Measurements from ENCODE around the gene SGMS1. TPM values are rescaled to one million over a fixed set of nuclear protein-coding genes. Genes with fewer than 3 reads are reported as not detected.

Gene SGMS1
- total RNA-seq, 1 donor from 2014 or later = 128 TPM

DNA sequence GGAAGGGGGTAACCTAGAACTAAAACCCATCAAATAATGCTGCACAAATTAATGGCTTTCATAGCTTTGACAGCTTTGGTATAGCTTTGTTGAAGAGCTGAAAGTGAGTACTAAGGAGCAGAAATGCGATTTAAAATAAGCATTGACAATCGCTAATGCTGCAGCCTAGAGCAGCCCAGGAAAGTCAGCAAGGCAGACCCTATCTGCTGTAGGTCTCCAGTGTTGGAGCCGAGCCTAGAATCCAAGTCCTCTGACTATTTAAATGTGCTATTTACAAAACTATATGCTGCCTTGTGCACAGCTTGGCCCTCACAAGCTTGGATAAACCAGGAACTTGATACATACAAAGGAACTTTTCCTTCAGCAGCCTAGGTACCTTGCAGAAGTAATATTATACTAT, 307.6 kb downstream of the SGMS1 start:
- TF ChIP-seq, protein P1, sequence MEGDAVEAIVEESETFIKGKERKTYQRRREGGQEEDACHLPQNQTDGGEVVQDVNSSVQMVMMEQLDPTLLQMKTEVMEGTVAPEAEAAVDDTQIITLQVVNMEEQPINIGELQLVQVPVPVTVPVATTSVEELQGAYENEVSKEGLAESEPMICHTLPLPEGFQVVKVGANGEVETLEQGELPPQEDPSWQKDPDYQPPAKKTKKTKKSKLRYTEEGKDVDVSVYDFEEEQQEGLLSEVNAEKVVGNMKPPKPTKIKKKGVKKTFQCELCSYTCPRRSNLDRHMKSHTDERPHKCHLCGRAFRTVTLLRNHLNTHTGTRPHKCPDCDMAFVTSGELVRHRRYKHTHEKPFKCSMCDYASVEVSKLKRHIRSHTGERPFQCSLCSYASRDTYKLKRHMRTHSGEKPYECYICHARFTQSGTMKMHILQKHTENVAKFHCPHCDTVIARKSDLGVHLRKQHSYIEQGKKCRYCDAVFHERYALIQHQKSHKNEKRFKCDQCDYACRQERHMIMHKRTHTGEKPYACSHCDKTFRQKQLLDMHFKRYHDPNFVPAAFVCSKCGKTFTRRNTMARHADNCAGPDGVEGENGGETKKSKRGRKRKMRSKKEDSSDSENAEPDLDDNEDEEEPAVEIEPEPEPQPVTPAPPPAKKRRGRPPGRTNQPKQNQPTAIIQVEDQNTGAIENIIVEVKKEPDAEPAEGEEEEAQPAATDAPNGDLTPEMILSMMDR (IDR thresholded peaks at IDR 0.05) = no peak
- no peak for DNase-seq (ENCODE audit: low spot score in 2 of 2)
- no peak overlapping the region for H3K4me3 ChIP-seq
- intact Hi-C loops (cut with DNase I) = no loop called here
- H3K4me1 ChIP-seq = peaks cover 3 to 9% of the 10 kb centered on the region in 2 donors
- H3K27ac ChIP-seq = no peak overlapping the region
- no peaks in the 10 kb centered on the region for H3K27me3 ChIP-seq
- H3K36me3 ChIP-seq = peaks cover under 1 to 3% of the 10 kb centered on the region in 2 donors
- H3K9me3 ChIP-seq = no peaks in the 10 kb centered on the region

DNA sequence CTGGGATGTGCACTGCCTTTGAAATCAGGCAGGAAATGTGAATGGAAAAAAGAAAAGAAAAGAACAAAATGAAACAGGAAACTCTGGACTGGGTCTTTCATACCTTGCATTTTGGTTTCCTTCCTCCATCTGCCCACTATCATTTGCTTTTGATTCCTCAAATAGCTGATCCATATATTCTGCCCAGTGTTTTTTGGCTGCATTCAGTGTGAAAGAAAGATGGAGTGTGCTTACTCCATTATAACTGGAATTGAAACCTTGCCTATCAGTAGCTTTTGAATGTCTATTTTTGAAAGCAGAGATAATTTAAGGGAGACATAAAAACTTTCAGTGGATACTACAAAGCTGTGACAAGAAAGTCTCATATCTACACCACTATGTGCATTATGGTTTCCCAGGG, 308.3 kb downstream of the SGMS1 start:
- H3K27ac ChIP-seq = no peak overlapping the region
- intact Hi-C loops (cut with DNase I) = no loop called here
- no peaks in the 10 kb centered on the region for H3K9me3 ChIP-seq
- no peak for DNase-seq (ENCODE audit: low spot score in 2 of 2)
- TF ChIP-seq, protein P1 (IDR thresholded peaks at IDR 0.05) = no peak
- H3K36me3 ChIP-seq = peaks cover 8 to 11% of the 10 kb centered on the region in 2 donors
- no peak overlapping the region for H3K4me3 ChIP-seq
- H3K4me1 ChIP-seq = peaks cover 3 to 9% of the 10 kb centered on the region in 2 donors
- no peaks in the 10 kb centered on the region for H3K27me3 ChIP-seq

DNA sequence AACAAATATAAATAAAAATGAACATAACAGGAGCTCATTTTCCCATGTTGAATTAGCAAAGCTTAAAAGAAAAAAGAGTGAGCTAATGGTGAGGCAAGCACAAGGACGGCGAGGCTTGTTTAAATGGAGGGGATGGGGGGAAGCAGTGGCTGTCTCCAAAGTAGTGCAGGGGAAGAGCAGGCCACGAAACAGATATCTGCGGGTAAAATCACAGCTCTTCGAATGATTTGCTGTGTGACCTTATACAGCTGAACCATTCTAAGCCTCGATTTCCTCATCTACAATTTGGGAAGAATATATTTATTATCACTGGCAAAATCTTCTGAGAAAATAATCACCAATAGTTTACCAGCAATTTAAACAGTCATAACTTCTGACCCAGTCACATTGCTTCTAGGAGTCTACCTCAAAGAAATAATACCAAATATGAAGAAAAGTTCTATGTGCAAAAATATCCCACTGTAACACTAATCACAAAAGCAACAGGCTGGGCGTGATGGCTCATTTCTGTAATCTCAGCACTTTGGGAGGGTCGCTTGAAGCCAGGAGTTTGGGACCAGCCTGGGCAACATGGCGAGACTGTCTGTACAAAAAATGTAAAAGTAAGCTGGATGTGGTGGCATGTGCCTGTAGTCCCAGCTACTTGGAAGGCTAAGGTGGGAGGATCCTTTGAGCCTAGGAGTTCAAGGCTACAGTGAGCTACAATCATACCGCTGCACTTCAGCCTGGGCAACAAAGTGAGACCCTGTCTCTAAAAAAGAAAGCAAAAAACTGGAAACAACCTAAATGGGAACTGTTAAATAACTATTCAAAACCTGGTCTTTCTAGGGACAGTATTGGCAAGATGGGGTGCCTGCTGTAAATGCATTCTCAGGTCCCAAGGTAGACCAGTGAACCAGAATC, 309.3 kb downstream of the SGMS1 start:
- Histone ChIP-seq H3K27ac (no peak overlapping the region), H3K27me3 (no peaks in the 10 kb centered on the region), H3K4me3 (no peak overlapping the region), H3K4me1 (peaks cover 3 to 9% of the 10 kb centered on the region in 2 donors), H3K9me3 (no peaks in the 10 kb centered on the region), H3K36me3 (peaks cover 14 to 21% of the 10 kb centered on the region in 2 donors)
- DNase-seq (ENCODE audit: low spot score in 2 of 2) = no peak
- intact Hi-C loops (cut with DNase I) = no loop called here
- TF ChIP-seq, protein P1 (IDR thresholded peaks at IDR 0.05) = no peak

DNA sequence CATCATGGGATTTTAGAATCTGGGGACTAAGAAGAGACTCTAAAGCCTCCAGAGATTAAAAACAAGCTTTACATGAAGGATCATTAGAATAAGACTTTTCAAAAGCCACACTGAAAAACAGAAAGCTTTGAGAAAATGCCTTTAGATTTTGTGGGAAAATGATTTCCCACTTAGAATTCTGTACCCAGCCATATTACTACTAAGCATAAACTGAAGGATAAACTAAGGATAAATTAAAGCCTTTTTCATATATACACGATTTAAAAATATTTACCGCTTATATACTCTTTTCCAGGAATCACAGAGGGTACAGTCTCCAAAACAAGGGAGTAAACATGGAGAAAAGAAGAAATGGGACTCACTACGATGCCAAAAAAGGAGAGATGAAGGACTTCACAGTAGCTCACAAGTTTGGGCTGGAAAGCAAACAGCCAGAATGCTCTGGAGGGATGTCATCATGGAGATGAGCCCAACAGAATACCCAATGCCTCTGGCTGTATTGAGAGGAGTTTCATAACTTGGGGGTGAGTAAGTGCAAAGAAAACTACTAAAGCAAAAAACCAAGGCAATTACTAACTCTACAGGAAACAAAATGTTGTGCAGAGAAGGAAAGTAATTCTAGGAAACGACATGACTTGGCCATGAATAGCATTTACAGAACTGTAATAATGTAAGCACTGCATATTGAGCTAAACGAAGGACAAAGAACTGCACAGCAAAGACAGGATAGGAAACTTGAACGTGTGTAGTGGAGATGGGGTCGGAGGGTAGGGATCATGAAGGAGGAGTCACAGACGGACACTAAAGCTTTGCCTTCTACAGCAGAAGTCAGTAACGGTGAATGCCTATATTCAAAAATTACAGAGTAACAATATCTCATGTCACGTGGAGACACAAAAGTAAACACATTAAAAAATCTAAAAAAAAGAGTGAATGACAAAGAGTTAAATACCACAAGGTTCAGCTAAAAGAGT, 311.0 kb downstream of the SGMS1 start:
- intact Hi-C loops (cut with DNase I) = no loop called here
- DNase-seq (ENCODE audit: low spot score in 2 of 2) = no peak

DNA sequence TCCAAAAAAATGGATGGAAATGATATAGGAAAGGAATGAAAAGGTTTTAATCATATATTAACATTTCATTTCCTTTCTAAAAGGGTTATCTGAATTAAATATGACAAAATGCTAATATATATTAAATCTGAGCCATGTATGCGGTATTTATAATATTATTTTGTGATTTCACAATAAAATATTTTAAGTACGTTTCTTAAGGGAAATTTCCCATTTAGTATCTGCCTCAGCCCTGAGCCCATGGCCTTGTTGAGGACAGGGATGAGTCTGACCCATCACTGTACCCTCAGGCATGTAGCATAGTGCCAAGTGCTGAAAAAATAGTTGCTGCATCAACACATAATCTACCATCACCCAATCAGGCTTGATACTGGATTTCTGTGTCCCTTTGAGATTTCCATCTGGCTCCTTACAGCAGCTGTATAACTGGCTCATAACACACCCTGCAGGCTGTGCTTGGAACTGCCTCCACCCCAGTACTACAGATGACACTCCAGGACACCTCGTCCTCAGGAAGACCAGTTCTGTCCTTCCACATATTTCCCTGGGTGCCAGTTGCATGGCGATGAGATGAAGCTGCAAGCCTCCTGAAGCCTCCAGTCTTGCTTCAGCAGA, 313.1 kb downstream of the SGMS1 start:
- no peak for DNase-seq (ENCODE audit: low spot score in 2 of 2)
- intact Hi-C loops (cut with DNase I) = no loop called here
- no peaks in the 10 kb centered on the region for H3K27me3 ChIP-seq
- H3K4me3 ChIP-seq = no peak overlapping the region
- peaks cover 19 to 48% of the 10 kb centered on the region in 2 donors for H3K36me3 ChIP-seq
- H3K27ac ChIP-seq = no peak overlapping the region
- no peaks in the 10 kb centered on the region for H3K4me1 ChIP-seq
- H3K9me3 ChIP-seq = no peaks in the 10 kb centered on the region
- TF ChIP-seq, protein P1 (IDR thresholded peaks at IDR 0.05) = no peak

More for the DNA sequence above, 311.0 kb downstream of the SGMS1 start:
- Histone ChIP-seq H3K27ac (no peak overlapping the region), H3K9me3 (no peaks in the 10 kb centered on the region), H3K27me3 (no peaks in the 10 kb centered on the region), H3K4me1 (peaks cover 3 to 9% of the 10 kb centered on the region in 2 donors), H3K36me3 (peaks cover 14 to 35% of the 10 kb centered on the region in 2 donors), H3K4me3 (no peak overlapping the region)
- TF ChIP-seq, protein P1 (IDR thresholded peaks at IDR 0.05) = no peak

All from ascending aorta (tissue), 2 donors.